Neural progenitor cell (in vitro differentiated cells): Measurements from ENCODE around the gene GZMA. TPM values are rescaled to one million over a fixed set of nuclear protein-coding genes. Genes with fewer than 3 reads are reported as not detected.

Experiments used
- DNase-seq: peaks from one replicate; pipeline ENCODE4 v3.0.0-alpha.2; 2016; ENCODE audit warnings: low spot score
- H2AFZ ChIP-seq: fragments of 200-600 bp; sonication (generic); replicated peaks from 2 replicates; pipeline ENCODE4 v1.6.1; 2016; ENCODE audit warnings: antibody characterized with exemption
- H3F3A ChIP-seq: fragments of 200-600 bp; sonication (generic); 2 replicates; pipeline ENCODE4 v1.6.1; 2016; ENCODE audit warnings: antibody characterized with exemption, low read depth
- H3K27ac ChIP-seq: fragments of 200-600 bp; sonication (generic); 2 replicates; pipeline ENCODE4 v1.5.1; 2016; ENCODE audit warnings: mild to moderate bottlenecking
- H3K27me3 ChIP-seq: fragments of 200-600 bp; sonication (generic); 2 replicates; pipeline ENCODE4 v1.6.1; 2016; ENCODE audit warnings: mild to moderate bottlenecking, moderate library complexity
- H3K36me3 ChIP-seq: fragments of 200-600 bp; sonication (generic); 2 replicates; pipeline ENCODE4 v1.5.1; 2016
- H3K4me1 ChIP-seq: fragments of 200-600 bp; sonication (generic); 2 replicates; pipeline ENCODE4 v1.6.1; 2016; ENCODE audit warnings: mixed run types
- H3K4me2 ChIP-seq: fragments of 200-600 bp; sonication (generic); 2 replicates; pipeline ENCODE4 v1.6.1; 2016
- H3K4me3 ChIP-seq: fragments of 200-600 bp; sonication (generic); 2 replicates; pipeline ENCODE4 v1.5.1; 2016
- H3K79me2 ChIP-seq: fragments of 200-600 bp; sonication (generic); 2 replicates; pipeline ENCODE4 v1.6.1; 2016; ENCODE audit warnings: low read depth
- H3K9ac ChIP-seq: fragments of 200-600 bp; sonication (generic); 2 replicates; pipeline ENCODE4 v1.6.1; 2016
- H3K9me3 ChIP-seq: fragments of 200-600 bp; sonication (generic); 2 replicates; pipeline ENCODE4 v1.5.1; 2016; ENCODE audit warnings: low read depth
- H4K20me1 ChIP-seq: fragments of 200-600 bp; sonication (generic); 2 replicates; pipeline ENCODE4 v1.6.1; 2016; ENCODE audit warnings: low read depth
- H3K27ac Mint-ChIP-seq: 3 replicates; pipeline ENCODE4 v1.8.0; 2021; ENCODE audit warnings: mixed read lengths
- H3K27me3 Mint-ChIP-seq: 2 replicates; pipeline ENCODE4 v1.8.0; 2022; ENCODE audit warnings: low read depth, mild to moderate bottlenecking, inconsistent platforms, moderate library complexity, mixed read lengths; ENCODE audit not compliant: insufficient read depth
- H3K36me3 Mint-ChIP-seq: 3 replicates; pipeline ENCODE4 v1.8.0; 2021; ENCODE audit warnings: mixed read lengths
- H3K4me1 Mint-ChIP-seq: 3 replicates; pipeline ENCODE4 v1.8.0; 2021; ENCODE audit warnings: mixed read lengths
- H3K4me3 Mint-ChIP-seq: 3 replicates; pipeline ENCODE4 v1.8.0; 2021; ENCODE audit warnings: mild to moderate bottlenecking, moderate library complexity, mixed read lengths
- H3K9me3 Mint-ChIP-seq: 3 replicates; pipeline ENCODE4 v1.8.0; 2020; ENCODE audit warnings: mixed read lengths
- EZH2 ChIP-seq: fragments of 200-600 bp; sonication (generic); IDR thresholded peaks from 2 replicates; pipeline ENCODE4 v1.6.1; 2017; ENCODE audit warnings: antibody characterized with exemption, mild to moderate bottlenecking, moderate library complexity
- EZH2phosphoT487 ChIP-seq: fragments of 200-600 bp; sonication (generic); IDR thresholded peaks from 2 replicates; pipeline ENCODE4 v1.6.1; 2017; ENCODE audit warnings: antibody characterized with exemption
- total RNA-seq: library from RNA; depleted of rRNA; stranded (reverse); fragments of >200 nt; gene quantifications from 2 replicates; pipeline ENCODE4 v1.2.3, GENCODE V29; 2015; ENCODE audit warnings: low replicate concordance
- TF ChIP-seq, protein P1 (sequence below): fragments of 200-600 bp; sonication (generic); IDR thresholded peaks from 2 replicates; pipeline ENCODE4 v1.5.1; 2017; ENCODE audit warnings: antibody characterized with exemption, mild to moderate bottlenecking

GZMA gene
- total RNA-seq, 1 donor from 2014 or later = not detected

DNA sequence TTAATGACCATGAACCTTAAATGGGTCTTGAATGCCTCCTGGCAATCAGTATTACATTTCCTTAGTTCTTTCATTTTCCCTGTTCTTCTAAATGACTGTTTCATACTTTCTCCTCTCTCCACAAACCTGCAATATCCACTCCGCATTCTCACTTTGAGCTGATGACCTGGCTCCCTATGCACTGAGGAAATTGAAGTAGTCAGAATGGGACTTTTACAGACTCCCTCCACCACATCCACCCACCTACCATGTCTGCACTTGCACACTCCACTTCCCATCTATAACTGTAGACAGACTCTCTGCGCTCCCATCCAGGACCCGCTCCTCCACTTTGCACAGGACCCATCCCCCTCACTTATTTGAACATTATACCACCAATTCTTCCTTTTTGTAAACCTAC, 36.2 kb upstream of the GZMA start:
- H3K36me3 ChIP-seq = no peaks in the 10 kb centered on the region
- TF ChIP-seq, protein P1, sequence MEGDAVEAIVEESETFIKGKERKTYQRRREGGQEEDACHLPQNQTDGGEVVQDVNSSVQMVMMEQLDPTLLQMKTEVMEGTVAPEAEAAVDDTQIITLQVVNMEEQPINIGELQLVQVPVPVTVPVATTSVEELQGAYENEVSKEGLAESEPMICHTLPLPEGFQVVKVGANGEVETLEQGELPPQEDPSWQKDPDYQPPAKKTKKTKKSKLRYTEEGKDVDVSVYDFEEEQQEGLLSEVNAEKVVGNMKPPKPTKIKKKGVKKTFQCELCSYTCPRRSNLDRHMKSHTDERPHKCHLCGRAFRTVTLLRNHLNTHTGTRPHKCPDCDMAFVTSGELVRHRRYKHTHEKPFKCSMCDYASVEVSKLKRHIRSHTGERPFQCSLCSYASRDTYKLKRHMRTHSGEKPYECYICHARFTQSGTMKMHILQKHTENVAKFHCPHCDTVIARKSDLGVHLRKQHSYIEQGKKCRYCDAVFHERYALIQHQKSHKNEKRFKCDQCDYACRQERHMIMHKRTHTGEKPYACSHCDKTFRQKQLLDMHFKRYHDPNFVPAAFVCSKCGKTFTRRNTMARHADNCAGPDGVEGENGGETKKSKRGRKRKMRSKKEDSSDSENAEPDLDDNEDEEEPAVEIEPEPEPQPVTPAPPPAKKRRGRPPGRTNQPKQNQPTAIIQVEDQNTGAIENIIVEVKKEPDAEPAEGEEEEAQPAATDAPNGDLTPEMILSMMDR = no peak
- TF ChIP-seq EZH2phosphoT487 (no peak), EZH2 (no peak)
- H3K9ac ChIP-seq = no peak overlapping the region
- H3K4me1 Mint-ChIP-seq = peaks cover 3% of the 10 kb centered on the region
- peaks cover 5% of the 10 kb centered on the region for H3K9me3 Mint-ChIP-seq
- H3K9me3 ChIP-seq = no peaks in the 10 kb centered on the region
- H3K27me3 Mint-ChIP-seq = peaks cover 4% of the 10 kb centered on the region
- H3K4me3 Mint-ChIP-seq = no peak overlapping the region
- no peaks in the 10 kb centered on the region for H3K27me3 ChIP-seq
- H3K4me1 ChIP-seq = peaks cover under 1% of the 10 kb centered on the region
- no peak overlapping the region for H3K4me3 ChIP-seq
- no peak for DNase-seq
- peaks cover 2% of the 10 kb centered on the region for H3K36me3 Mint-ChIP-seq
- H3K4me2 ChIP-seq = no peak overlapping the region
- no peaks in the 10 kb centered on the region for H4K20me1 ChIP-seq
- H3K27ac ChIP-seq = no peak overlapping the region
- no peak overlapping the region for H2AFZ ChIP-seq
- no peak overlapping the region for H3K27ac Mint-ChIP-seq
- no peaks in the 10 kb centered on the region for H3K79me2 ChIP-seq
- H3F3A ChIP-seq = no peaks in the 10 kb centered on the region

DNA sequence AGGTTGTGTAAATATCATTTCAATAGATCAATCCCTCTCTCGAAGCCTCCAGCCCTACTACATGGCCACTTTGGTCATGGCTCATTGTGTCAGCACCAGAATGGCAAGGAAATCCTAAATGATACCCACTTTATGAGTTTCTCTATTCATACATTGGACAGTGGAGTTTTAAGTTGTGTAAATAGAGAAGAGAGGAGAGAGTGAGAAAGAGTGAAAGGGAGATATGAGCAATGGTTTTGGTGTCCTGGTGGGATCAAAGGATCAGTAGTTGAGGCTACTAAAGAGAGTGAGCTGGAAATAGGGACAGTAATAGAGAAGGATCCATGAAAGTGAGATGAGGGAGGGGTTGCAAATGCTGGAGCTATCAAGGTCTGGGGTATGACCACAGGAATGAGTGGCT, 31.5 kb upstream of the GZMA start:
- TF ChIP-seq, protein P1 = no peak
- TF ChIP-seq EZH2 (no peak), EZH2phosphoT487 (no peak)
- Histone ChIP-seq H3K4me2 (no peak overlapping the region), H3K27ac (no peak overlapping the region), H3K4me1 (peaks cover 7% of the 10 kb centered on the region), H3K36me3 (no peaks in the 10 kb centered on the region), H2AFZ (no peak overlapping the region), H3K27me3 (no peaks in the 10 kb centered on the region), H4K20me1 (no peaks in the 10 kb centered on the region), H3K4me3 (no peak overlapping the region), H3K9me3 (no peaks in the 10 kb centered on the region), H3K9ac (no peak overlapping the region), H3K79me2 (no peaks in the 10 kb centered on the region), H3F3A (no peaks in the 10 kb centered on the region)
- no peaks in the 10 kb centered on the region for H3K9me3 Mint-ChIP-seq
- DNase-seq = no peak
- H3K4me3 Mint-ChIP-seq = no peak overlapping the region
- no peaks in the 10 kb centered on the region for H3K36me3 Mint-ChIP-seq
- no peak overlapping the region for H3K27ac Mint-ChIP-seq
- peaks cover 4% of the 10 kb centered on the region for H3K27me3 Mint-ChIP-seq
- peaks cover 3% of the 10 kb centered on the region for H3K4me1 Mint-ChIP-seq

DNA sequence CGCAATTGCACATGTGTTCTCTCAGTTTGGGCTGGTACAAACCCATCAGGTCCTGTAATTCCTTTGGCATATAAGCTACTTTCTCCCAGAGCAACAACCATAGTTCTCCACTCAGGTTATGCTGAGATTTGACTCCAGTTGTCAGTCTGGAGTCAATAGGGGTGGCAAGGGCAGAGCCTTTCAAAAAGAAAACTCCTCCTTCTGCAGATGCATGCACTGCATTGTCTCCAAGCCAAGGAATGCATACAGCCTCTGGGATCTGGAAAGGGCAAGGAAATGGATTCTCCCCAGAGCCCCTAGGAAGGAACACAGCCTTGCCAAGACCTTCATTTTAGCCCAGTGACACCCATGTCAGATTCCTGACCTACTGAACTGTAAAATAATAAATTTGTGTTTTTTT, 31.0 kb upstream of the GZMA start:
- peak; percentile 12 for DNase-seq
- Histone ChIP-seq H3K36me3 (no peaks in the 10 kb centered on the region), H3K4me2 (no peak overlapping the region), H3K4me1 (peaks cover 7% of the 10 kb centered on the region), H3K79me2 (no peaks in the 10 kb centered on the region), H3K27ac (no peak overlapping the region), H4K20me1 (no peaks in the 10 kb centered on the region), H3K9ac (no peak overlapping the region), H2AFZ (peak overlapping the region; percentile 61), H3K4me3 (no peak overlapping the region), H3K27me3 (no peaks in the 10 kb centered on the region), H3F3A (no peaks in the 10 kb centered on the region), H3K9me3 (no peaks in the 10 kb centered on the region)
- TF ChIP-seq, protein P1 = no peak
- TF ChIP-seq EZH2phosphoT487 (no peak), EZH2 (no peak)
- Mint-ChIP-seq H3K4me3 (no peak overlapping the region), H3K4me1 (peaks cover 3% of the 10 kb centered on the region), H3K27me3 (peaks cover 4% of the 10 kb centered on the region), H3K36me3 (no peaks in the 10 kb centered on the region), H3K27ac (no peak overlapping the region), H3K9me3 (no peaks in the 10 kb centered on the region)

DNA sequence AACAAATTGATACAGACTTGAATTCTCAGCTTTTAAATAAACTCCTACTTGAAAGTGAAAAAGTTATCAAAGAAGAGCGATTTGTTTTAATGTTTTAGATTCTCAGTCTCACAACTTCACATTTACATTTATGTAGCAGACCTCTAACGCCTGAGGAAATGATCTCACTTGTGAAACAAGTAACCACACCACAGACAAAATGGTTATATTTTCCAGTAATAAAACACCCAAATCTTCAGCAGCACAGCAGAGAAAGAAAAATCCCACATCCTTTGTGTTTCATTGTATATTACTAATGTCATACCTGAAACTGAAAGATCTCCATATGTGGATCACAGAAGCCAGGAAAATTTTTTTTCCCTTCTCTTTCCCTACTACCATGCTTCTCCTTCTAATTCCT, 29.8 kb upstream of the GZMA start:
- no peak overlapping the region for H2AFZ ChIP-seq
- H3K36me3 ChIP-seq = no peaks in the 10 kb centered on the region
- Mint-ChIP-seq H3K36me3 (no peaks in the 10 kb centered on the region), H3K9me3 (peaks cover 4% of the 10 kb centered on the region), H3K27ac (no peak overlapping the region), H3K4me3 (no peak overlapping the region), H3K27me3 (peaks cover 4% of the 10 kb centered on the region), H3K4me1 (peaks cover 3% of the 10 kb centered on the region)
- H3K27ac ChIP-seq = no peak overlapping the region
- H3K4me2 ChIP-seq = no peak overlapping the region
- H3K9ac ChIP-seq = no peak overlapping the region
- no peak for DNase-seq
- H3K4me3 ChIP-seq = no peak overlapping the region
- TF ChIP-seq, protein P1 = no peak
- TF ChIP-seq EZH2phosphoT487 (no peak), EZH2 (no peak)
- no peaks in the 10 kb centered on the region for H3K79me2 ChIP-seq
- H3K4me1 ChIP-seq = peaks cover 7% of the 10 kb centered on the region
- H3K9me3 ChIP-seq = no peaks in the 10 kb centered on the region
- no peaks in the 10 kb centered on the region for H3F3A ChIP-seq
- H3K27me3 ChIP-seq = no peaks in the 10 kb centered on the region
- H4K20me1 ChIP-seq = no peaks in the 10 kb centered on the region
